Heart left ventricle (tissue), 13 donors: Measurements from ENCODE around the gene AHSG.

Experiments
- CTCF ChIP-seq, 12 donors: fragments of 200-600 bp; sonication (generic) in 4 of 12; IDR thresholded peaks; one replicate each; pipeline versions ENCODE4 v1.5.0 to v1.8.0; 2018 to 2022; ENCODE audit warnings: antibody characterized with exemption in 12 of 12, mild to moderate bottlenecking in 5 of 12
- POLR2A ChIP-seq, 2 donors: fragments of 450-650 bp; IDR thresholded peaks; one replicate each; pipeline ENCODE4 v1.6.1; 2017; ENCODE audit warnings: antibody characterized with exemption in 2 of 2, mild to moderate bottlenecking in 2 of 2, moderate library complexity in 2 of 2
- donor health status: ischemic (EF 13 %, LVEDD 7.1; RV severe dilation, severe dysfunction).
- donor health status: DM: no; HTN: yes; CAD: no.
- donor health status: DM: no; HTN: no; CAD: no.
- donor health status: ischemic (EF 25% LVEDD 6.9; RV normal size, moderate dysfunction).
- donor health status: ischemic (EF 25% LVEDD 5.7; RV mildly dilated, moderate dysfunction).
- donor health status: ischemic (EF 35%, LVEDD 5.7; RV mildly dilated, moderate dysfunction).
- donor health status: nonischemic (EF 11% LVEDD 7.7; RV severe dilation, severe dysfunction).
- donor health status: DM: yes; HTN: yes; CAD: no.
- donor health status: PGD.
- donor health status: ischemic (EF 29% LVEDD 5.4; RV normal size, mild dysfunction).
- donor health status: nonischemic (EF 23%, LVEDD 6.1; RV moderate dilation, normal function).

GRCh38 chr3:186596568-186597287 lies 16.1 kb upstream of the AHSG start:
- TF ChIP-seq POLR2A (IDR thresholded peaks at IDR 0.05) (no peak), CTCF (IDR thresholded peaks at IDR 0.05) (no peak)
